HepG2 (cell line): ENCODE measurements around the gene CLDN9. TPM values are rescaled to one million over a fixed set of nuclear protein-coding genes. Genes with fewer than 3 reads are reported as not detected.
A peak's percentile ranks its signal among the peaks of the same experiment; 100 is the strongest.

Source experiments
- GTF3A ChIP-seq: sonication (generic); formaldehyde crosslinking; conservative IDR thresholded peaks from 2 replicates; pipeline ENCODE4 v1.4.0; 2020; ENCODE audit warnings: mild to moderate bottlenecking, missing genetic modification reagents
- MAFF ChIP-seq: IDR thresholded peaks from 2 replicates; pipeline ENCODE4 v1.6.1; 2011; ENCODE audit warnings: low read depth, low read length, improper control_type of control experiment
- PAF1 ChIP-seq: IDR thresholded peaks from 2 replicates; pipeline ENCODE4 v1.6.1; 2016; ENCODE audit warnings: missing genetic modification reagents, missing compliant biosample characterization
- PRDM4 ChIP-seq: sonication (generic); formaldehyde crosslinking; IDR thresholded peaks from 2 replicates; pipeline ENCODE4 v1.9.0; 2021; ENCODE audit warnings: missing genetic modification reagents, borderline replicate concordance
- SSRP1 ChIP-seq: IDR thresholded peaks from 2 replicates; pipeline ENCODE4 v1.6.1; 2016; ENCODE audit warnings: control low read depth
- TFAP4 ChIP-seq: sonication (generic); IDR thresholded peaks from 2 replicates; pipeline ENCODE4 v1.6.1; 2016; ENCODE audit warnings: low read depth, borderline replicate concordance
- TRIM22 ChIP-seq: fragments of 450-650 bp; IDR thresholded peaks from 2 replicates; pipeline ENCODE4 v1.6.1; 2017
- TRIM24 ChIP-seq: sonication (generic); formaldehyde crosslinking; IDR thresholded peaks from 2 replicates; pipeline ENCODE4 v1.8.0; 2022; ENCODE audit warnings: mild to moderate bottlenecking, missing genetic modification reagents
- TSC22D2 ChIP-seq: sonication (generic); formaldehyde crosslinking; IDR thresholded peaks from 2 replicates; pipeline ENCODE4 v1.5.1; 2020; ENCODE audit warnings: missing genetic modification reagents, mild to moderate bottlenecking, borderline replicate concordance
- ZBTB14 ChIP-seq: sonication (generic); formaldehyde crosslinking; IDR thresholded peaks from 2 replicates; pipeline ENCODE4 v1.4.0; 2020; ENCODE audit warnings: missing genetic modification reagents
- ZNF460 ChIP-seq: sonication (generic); formaldehyde crosslinking; IDR thresholded peaks from 2 replicates; pipeline ENCODE4 v1.5.1; 2020; ENCODE audit warnings: missing genetic modification reagents, mild to moderate bottlenecking, borderline replicate concordance
- ZNF576 ChIP-seq: sonication (generic); formaldehyde crosslinking; IDR thresholded peaks from 2 replicates; pipeline ENCODE4 v1.4.0; 2020; ENCODE audit warnings: mild to moderate bottlenecking, missing genetic modification reagents
- ZNF597 ChIP-seq: sonication (generic); formaldehyde crosslinking; IDR thresholded peaks from 2 replicates; pipeline ENCODE4 v1.5.0; 2020; ENCODE audit warnings: missing genetic modification reagents
- ZNF75D ChIP-seq: sonication (generic); formaldehyde crosslinking; IDR thresholded peaks from 2 replicates; pipeline ENCODE4 v1.8.1; 2023; ENCODE audit warnings: missing genetic modification reagents, mild to moderate bottlenecking, borderline replicate concordance
- ZNF839 ChIP-seq: sonication (generic); formaldehyde crosslinking; IDR thresholded peaks from 2 replicates; pipeline ENCODE4 v1.4.0; 2020; ENCODE audit warnings: missing genetic modification reagents, mild to moderate bottlenecking, borderline replicate concordance
- polyA plus RNA-seq, 8 experiments: library from polyadenylated mRNA; depleted of rRNA in 3 of 8; stranded (reverse) in 7 of 8; unstranded in 1 of 8; fragments of >200 nt; fragmentation: Illumina TruSeq in 4 of 8; extraction: Trizol in 4 of 8; gene quantifications; 2 replicates each; pipeline versions ENCODE4 v1.2.1 to v1.2.3, GENCODE V29; 2011 to 2016; ENCODE audit warnings: low read depth in 4 of 8, missing spikeins in 1 of 8, mixed read lengths in 1 of 8; ENCODE audit not compliant: insufficient read depth in 1 of 8
- total RNA-seq, 5 experiments: library from RNA; depleted of rRNA; stranded (reverse); fragments of >200 nt; fragmentation: Illumina TruSeq; extraction: Trizol; gene quantifications; 2 replicates each; pipeline ENCODE4 v1.2.3, GENCODE V29; 2016; ENCODE audit warnings: low read depth in 1 of 5

CLDN9 gene
- total and polyA plus RNA-seq, 2 of the 13 experiments (the other 11 are each of a cell fraction or from before 2014, with no cell fraction given): 0.15 to 0.26 TPM

- TF ChIP-seq ZBTB14 (CRISPR knock-in tag) (peak; percentile 84), TFAP4 (0 out of 2 replicates have a peak, but pooled peaks have one; percentile 32), TSC22D2 (peak; percentile 99), TRIM24 (CRISPR knock-in tag) (no peak), ZNF597 (CRISPR knock-in tag) (no peak), TRIM22 (no peak), ZNF75D (CRISPR knock-in tag) (peak; percentile 87; the same call in 1 of the 2 replicates), GTF3A (CRISPR knock-in tag) (no peak; the same call in 1 of the 2 replicates), MAFF (no peak), ZNF460 (CRISPR knock-in tag) (no peak), ZNF576 (no peak; the same call in 1 of the 2 replicates), PAF1 (no peak), PRDM4 (CRISPR knock-in tag) (peak; percentile 86; the same call in 1 of the 2 replicates), SSRP1 (no peak), ZNF839 (CRISPR knock-in tag) (0 out of 2 replicates have a peak, but pooled peaks have one; percentile 46)
These were observed 43.8 kb upstream of the CLDN9 start, which contains the start of gene PAQR4 (continued) for GRCh38 chr16:2968738-2969544.
